ENCODE results near the gene PPFIA4.

PPFIA4 gene

DNA sequence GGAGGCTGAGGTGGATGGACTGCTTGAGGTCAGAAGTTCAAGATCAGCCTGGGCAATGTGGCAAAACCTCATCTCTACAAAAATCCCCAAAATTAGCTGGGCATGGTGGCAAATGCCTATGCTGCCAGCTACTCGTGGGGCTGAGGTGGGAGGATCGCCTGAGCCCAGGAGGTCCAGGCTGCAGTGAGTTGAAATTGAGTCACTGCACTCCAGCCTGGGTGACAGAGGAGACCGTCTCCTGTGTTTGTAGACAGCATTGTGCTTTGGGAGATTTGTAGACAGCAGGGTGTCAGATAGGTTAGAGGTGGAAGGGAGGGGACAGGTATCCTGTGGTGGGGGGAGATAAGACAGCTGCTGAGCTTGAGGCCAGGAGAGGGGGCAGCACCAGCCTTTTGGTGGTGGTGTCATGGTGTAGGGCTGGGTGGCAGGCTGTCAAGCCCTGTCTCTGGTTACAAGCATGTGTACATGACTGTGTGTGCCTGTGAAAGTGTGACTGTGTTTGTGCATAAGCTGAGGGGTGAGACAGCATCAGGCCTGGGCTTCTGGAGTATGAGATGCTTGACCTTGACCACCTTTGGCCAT, 15.2 kb downstream of the PPFIA4 start:
- DNase-seq = no peak

DNA sequence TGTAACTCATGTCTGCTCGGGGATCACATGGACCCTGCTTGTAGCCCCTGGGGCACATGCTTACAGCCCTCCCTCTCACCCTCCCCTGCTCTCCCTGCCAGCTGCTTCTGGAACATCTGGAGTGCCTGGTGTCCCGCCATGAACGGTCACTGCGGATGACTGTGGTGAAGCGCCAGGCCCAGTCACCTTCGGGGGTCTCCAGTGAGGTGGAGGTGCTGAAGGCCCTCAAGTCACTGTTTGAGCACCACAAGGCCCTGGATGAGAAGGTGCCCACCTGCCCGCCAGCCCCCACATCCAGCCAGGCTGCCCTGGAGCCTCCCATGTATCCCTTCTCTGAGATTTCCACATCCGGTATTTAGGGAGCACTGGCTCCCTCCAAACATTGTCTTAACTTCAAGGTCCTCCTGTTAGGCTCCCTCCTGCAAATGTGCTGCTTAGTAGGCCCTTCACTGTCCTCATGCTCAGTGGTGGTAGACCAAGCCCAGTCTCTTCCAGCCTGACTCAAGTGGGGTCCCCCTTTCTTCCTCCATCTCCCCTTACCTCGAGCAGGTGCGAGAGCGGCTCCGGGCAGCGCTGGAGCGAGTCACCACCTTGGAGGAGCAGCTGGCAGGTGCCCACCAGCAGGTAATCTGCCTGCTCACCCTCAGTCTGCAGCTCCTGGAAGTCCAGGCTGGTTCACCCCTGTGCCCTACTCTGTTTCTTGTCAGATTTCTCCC, 17.7 kb downstream of the PPFIA4 start:
- DNase-seq = no peak

DNA sequence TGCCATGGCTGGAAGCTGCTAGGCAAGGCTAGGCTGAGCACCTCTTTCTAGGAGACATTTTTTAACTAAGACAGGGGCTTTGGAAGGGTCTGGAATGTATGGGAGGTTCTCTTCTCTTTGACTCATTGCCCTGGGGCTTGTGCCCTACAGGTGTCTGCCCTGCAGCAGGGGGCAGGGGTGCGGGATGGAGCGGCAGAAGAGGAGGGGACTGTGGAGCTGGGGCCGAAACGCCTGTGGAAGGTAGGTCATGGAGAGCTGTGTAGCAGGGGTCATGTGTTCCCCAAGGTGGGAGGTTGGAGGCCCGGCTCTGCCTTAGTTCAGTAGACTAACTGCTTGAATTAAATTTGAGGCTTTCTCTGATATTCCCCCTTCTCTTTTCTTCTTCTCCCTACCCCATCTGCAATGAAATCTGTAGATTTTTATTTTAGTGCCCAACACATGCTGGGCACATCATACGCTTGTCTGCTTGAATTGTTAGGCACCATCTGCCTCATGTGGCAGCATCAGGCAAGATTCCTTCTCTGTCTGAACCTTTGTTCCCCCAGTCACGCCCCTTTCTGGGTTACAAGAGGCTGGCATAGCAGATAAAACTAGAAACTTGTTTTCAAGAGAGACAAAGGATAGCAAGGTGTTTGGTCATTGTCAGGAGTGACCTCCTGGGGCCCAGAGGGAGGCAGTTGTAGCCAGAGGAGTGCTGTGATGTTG, 18.4 kb downstream of the PPFIA4 start:
- DNase-seq = no peak

DNA sequence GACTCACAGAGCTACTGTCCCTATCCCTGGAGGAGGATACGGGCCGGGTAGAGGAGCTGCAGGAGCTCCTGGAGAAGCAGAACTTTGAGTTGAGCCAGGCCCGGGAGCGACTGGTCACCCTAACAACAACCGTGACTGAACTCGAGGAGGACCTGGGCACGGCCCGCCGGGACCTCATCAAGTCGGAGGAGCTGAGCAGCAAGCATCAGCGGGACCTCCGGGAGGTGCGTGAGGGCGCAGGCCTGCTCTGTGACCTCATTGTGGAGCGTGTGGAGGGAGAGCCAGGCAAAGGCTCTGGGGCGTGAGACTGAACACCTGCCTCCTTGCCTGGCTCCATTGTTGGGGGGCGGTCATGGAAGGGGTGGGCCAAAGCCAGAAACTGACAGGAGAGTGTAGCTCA, 19.0 kb downstream of the PPFIA4 start:
- DNase-seq = peak in 1 of 14 donors; percentile 27

DNA sequence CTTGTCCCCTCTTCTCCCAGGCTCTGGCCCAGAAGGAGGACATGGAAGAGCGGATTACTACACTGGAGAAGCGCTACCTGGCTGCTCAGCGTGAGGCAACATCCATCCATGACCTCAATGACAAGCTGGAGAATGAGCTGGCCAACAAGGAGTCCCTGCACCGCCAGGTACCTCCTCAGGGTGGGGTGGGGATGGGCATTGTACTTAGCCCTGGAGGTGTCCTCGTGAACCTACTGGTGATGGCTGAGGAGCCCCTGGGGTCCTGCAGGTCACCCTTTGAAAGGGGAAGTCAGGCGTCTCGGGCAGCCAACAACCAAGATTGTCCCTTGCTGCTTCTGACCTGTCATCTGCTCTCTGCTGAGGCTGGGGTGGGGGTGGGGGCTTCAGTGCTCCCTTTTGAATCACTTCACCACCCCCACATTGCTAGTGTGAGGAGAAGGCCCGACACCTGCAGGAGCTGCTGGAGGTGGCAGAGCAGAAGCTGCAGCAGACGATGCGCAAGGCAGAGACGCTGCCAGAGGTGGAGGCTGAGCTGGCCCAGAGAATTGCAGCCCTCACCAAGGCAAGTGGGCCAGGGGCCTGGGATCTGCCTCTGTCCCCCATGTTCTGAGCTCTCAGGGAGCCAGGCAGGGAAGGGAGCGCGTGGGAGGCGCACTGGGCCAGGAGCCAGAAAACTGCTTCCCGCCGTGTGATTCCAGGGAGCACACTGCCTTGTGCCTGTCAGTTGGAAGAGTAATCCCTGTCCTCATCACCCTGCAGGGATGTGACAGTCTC, 19.7 kb downstream of the PPFIA4 start:
- peak in 1 of 14 donors; percentile 66 for DNase-seq

DNA sequence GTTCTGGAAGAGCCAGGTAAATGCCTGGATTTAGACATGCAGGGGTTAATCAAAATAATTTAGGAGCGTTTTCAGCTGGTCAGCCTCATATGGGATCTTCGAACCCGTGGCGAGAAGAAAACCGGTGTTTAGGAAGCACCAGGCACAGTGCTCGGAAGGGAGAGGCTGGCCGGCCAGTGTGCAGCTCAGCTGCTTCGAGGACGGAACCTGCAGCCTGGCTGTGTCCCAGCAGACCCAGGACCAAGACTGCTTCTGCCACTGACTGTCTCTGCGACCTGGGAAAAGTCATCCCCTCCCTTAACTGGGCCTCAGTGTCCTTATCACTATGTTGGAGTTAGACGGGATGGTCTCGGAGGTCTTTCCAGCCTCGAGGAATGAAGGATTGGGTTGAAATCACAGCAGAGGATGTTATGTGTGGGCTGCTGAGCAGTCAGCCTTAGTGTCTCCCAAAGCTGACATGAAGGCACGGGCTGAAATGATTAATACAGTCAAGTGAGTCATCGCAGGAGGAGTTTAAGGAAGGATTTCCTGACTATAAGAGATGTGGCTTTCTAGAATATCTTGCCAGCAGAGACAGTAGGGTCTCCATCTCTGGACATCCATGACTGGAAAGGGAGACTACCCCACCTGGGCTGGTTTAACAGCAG, 20.8 kb downstream of the PPFIA4 start:
- DNase-seq = peak in 1 of 14 donors; percentile 48

DNA sequence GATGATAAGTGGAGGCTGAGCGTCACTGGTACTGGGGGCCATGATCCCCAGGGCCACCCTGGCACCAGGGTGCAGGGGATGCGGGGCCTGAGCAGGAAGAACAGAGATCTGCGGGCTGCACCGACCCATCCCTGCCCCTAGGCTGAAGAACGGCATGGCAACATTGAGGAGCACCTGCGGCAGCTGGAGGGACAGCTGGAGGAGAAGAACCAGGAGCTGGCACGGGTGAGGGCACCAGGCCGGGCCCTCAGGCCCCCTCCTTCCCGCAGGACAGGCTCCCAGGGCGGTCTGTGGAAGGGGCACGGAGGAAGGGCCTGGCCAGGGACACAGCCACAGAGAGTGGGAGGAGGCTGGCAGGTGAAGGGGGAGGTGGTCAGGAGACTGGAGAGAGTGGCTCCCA, 21.8 kb downstream of the PPFIA4 start:
- peak in 1 of 14 donors; percentile 49 for DNase-seq

DNA sequence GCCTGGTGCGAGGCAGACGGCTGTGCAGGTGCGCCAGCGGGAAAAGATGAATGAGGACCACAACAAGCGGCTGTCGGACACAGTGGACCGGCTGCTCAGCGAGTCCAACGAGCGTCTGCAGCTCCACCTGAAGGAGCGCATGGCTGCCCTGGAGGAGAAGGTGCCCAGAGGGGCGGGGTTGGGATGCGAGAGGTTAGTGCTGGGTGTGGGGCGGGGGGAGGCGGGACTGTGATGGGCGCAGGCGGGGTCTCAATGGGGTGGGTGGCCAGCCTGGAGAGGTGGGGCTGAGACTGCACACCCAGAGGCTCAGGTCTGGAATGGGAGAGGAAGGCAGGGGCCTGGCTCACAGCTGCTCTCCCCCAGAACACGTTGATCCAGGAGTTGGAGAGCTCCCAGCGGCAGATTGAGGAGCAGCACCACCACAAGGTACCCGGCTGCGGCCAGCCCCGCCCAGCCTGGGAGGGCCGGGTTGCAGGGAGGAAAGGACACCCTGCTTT, 22.3 kb downstream of the PPFIA4 start:
- DNase-seq = peak in 1 of 14 donors; percentile 73

DNA sequence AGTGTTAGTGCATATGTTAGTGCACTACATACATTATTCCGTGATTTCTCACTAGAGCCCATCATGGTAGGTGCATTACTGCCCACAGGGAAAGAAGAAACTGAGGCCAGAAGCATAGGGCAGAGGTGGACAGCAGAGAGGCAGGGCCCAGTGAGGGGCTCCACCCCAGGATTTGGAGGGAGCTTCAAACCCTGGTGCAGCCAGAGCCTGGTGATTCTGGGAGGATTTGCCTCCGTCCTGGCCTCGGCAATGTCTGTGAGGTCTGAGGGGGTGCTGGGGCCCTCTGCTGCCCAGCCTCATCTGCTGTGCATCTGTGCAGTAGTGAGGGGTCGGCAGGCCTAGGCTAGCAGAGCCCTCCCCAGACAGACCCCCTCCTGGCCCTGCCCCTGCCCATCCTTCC, 22.8 kb downstream of the PPFIA4 start:
- DNase-seq = no peak

DNA sequence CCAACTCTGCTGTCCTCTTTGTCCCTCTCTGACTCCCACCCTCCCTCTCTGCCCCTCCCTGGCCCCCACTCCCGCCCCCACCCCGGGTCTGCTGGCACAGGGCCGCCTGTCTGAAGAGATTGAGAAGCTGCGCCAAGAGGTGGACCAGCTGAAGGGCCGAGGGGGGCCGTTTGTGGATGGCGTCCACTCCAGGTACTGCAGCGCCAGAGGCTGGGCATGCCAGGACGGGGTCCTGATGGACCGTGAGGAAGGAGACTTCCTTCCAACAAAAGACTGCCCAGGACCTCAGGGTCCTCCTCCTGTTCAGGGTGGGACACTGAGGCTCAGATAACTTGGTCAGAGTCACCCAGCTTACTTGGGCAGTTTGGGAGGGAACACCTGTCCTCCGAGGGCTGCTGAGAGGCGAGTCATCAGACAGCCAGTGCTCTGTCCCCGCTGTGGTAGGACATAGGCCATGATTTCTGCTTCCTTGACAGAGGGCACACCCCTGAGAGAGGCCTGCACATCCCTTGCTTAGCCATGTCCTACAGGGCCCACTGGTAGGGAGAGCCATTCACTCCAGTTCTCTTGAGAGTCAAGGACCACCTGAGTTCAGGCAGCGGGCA, 23.4 kb downstream of the PPFIA4 start:
- DNase-seq = peak in 1 of 14 donors; percentile 22

DNA sequence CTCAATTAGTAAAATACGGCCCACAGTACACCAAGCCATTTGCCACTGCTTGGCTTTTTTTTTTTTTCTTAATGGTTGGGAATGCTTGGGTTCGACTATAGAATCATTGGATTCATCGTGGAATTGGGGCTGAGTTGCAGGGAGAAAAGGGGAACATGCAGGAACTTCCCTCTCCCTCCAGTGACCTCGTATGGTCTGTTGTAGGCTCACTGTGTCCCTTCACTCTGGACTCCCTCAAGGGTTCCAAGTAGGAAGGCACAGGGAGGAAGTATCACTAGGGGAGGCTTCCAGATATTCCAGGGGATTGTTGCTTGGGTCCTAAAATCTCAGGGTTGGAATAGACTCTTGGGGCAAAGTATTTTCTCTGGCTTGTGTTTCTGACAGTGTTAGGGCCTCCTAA, 24.5 kb downstream of the PPFIA4 start:
- no peak for DNase-seq

DNA sequence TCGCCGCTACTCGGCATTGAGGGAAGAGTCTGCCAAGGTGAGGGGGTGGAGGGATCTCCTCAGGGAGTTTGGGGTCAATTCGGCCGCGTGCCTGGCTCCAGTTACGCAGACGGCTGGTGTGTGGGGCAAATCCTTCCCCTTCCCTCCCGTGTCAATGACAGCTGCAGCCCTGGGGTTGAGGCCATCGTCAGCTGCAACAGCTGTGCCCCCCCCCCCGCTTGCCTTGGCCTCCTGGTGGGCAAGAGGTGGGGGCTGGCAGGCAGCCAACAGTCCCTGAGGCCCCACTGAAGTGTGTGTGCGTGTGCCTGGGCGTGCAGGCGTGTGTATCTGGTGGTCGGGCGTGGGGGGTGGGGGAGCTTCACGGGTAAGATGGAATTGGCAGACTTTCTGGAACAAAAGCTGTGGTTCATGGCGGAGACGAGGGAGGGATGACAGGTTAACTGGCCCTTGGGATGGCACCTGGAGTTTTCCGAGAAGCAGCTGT, 25.6 kb downstream of the PPFIA4 start:
- no peak for DNase-seq

DNA sequence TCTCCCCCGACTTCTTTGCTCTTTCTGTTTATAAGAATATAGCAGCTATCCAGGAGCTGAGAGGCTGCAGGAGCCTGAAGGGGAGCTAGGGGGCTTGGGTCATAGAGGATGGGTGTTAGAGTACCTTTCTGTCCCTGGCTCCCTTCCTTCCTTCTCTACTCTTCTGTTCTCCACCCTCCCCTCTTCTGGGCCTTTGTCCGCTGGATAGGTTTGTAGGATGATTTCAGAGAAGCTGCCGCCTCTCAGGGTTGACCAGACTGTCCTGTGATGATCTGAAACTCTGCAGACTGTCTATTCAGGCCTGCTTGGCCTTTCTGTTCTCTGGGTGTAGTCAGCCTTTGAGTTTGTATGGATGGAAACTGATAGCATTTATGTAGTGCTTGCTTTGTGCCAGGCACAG, 26.3 kb downstream of the PPFIA4 start:
- no peak for DNase-seq

DNA sequence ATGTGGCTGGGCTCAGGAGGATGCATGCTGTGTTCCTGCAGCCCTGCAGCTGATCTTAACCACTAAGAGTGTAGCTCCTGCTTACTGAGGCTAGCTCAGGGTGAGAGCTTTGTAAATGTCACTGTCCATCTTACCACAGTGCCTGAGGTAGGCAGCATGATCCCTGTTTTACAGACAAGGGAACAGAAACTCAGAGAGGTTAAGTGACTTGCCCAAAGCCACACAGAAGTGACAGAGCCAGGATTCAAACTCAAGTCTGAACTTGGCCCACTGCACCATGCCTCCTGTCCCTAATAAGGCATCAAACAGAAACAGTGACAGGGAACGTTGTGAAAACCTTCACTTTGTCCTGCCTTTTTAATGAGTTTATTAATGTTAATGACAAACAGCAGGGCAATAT, 27.9 kb downstream of the PPFIA4 start:
- no peak for DNase-seq

DNA sequence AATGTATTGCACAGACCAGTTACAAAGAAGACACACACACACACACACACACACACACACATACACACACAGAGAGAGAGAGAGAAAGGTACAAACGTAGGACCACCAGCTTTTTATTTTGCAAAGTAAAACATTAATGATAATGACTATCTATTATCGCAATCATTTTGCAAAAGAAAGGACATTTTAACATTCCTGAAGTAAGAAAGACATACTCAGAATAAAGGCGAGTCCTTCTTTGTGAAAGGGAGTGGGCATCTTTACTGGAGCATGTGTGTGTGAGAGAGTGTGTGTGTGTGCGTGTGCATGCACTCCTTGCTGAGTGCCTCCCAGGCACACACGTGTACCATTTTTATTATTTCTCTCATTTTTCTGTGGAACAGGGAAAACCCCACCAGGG, 28.4 kb downstream of the PPFIA4 start:
- no peak for DNase-seq

DNA sequence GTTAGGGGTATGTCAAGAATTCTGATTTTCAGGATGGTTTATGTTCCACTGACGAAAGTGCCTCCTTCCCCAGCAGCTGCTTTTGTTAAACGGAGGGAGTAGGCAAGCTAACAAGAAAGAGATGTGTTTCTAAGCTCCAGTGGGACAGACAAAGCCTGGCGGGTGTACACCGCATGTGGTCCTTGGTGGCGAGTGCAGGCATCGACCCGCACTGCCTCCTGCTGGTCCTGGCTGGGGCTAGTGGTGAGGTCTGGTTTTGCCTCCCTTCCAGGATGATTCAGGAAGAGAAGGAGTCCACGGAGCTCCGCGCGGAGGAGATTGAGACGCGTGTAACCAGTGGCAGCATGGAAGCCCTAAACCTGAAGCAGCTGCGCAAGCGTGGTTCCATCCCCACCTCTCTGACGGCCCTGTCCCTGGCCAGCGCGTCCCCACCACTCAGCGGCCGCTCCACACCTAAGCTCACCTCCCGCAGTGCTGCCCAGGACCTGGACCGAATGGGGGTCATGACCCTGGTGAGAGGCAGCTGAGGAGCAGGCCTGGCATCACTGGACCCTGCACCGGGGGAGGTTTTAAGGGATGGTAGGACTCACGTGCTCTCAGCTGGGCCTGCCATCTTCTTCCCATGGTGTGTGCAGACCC, 29.0 kb downstream of the PPFIA4 start:
- no peak for DNase-seq

DNA sequence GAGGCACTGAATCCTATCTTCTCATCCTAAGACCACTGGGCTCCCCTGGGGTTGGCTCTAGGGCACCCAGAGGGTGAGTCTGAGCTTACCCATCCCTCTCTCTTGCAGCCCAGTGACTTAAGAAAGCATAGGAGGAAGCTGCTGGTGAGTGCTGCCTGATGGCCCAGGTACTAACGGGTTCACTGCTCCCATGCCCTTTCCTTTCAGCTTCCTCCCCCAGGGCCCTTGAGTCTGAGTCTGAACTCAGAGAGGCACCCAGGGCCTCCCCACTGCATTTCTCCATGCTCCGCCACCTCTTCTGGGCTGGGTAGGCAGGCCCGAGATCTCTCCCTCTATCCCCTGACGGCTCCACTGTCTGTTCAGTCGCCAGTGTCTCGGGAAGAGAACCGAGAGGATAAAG, 29.7 kb downstream of the PPFIA4 start:
- DNase-seq = no peak

DNA sequence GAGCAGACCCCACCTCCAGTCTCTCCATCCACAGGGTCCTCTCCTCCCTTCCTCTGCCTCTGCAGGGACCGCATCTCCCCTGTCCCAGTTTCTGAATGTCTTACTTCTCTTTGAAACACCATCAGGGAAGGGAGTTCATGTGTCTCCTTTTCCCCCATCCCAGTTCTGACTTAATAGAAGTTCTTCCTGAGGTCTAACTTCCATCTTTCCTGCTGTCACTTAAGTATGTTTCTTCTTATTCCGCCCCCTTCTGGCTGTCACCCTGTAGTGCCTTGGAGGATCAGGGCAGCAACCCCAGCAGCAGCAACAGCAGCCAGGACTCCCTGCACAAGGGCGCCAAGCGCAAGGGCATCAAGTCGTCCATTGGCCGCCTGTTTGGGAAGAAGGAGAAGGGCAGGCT, 30.2 kb downstream of the PPFIA4 start:
- no peak for DNase-seq

DNA sequence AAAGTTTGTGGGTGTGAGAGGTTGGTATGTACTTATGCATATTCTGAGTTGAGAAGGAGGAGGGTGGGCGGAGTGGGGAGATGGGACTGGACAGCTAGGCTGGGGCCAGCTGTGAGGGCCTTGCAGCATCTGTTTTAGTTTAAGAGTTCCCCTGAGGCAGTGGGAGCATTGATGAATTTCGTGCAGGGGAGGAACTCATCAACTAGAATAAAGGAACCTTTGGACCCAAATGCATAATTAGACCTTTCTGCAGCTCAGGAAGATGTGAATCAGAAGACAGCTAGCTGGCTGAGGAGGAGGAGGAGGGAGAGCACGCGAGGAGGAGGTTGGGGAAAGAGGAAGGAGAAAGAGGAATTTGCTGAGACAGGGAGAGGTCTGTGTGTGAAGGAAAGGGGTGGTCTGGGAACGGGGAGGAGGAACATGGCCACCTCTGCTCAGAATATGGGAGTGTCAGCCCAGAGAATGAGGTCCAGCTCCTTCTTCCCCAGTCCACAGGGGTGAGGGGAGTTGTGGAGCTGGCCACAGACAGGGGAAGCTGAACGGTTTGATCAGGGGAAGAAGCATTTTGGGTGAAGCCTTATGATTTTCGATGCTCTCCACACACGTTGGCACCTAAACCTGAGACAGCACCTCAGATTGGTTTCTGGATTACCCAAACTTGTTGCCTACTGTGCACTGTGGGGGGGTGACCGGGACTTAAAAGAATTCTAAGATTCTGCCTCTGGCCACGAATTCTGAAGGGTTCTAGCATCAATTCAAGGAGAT, 31.8 kb downstream of the PPFIA4 start:
- DNase-seq = peak in 1 of 14 donors; percentile 18

DNA sequence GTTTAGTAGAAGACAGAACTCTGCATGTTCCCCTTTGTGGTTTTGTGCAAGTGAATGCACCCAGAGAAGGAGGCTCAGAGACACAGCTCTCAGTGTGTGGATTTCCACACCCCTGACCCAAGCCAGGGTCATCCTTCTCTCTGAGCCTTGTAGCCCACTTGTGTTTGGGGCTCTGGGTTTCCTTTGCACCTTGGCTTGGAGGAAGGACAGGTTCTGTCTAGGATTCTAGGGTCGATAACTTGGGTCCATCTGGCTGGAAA, 32.3 kb downstream of the PPFIA4 start:
- DNase-seq = no peak

DNA sequence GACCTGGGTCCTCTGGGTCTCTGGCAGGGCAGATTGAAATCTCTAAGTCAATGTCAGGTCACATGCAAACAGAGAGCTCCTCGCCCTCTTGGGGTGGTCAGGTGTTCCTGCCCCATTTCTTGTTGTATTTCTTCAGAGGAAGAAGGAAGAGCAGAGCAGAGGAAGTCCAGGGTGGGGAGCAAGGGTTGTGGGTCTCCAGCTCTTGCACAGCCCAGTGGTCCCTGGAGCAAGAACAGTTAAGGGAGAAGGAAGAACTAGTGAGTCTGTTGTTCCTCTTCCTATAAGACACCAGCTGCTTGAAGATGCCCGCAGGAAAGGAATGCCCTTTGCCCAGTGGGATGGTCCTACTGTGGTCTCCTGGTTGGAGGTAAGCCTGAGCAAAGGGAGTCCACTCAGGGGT, 33.2 kb downstream of the PPFIA4 start:
- DNase-seq = no peak

Data from C1 segment of cervical spinal cord (tissue), 14 donors.